GM20431 (cell line): ENCODE data around the gene EYA2.
"Not testable (repeated sequence)": the region's sequence is repeated elsewhere in the genome, so short reads cannot be mapped to it uniquely, and the experiment has no call there.

Experiments used
- in situ Hi-C: fragments of 300-500 bp; cut with MseI, MboI; formaldehyde crosslinking; loops from one replicate; pipeline ENCODE4 v1.15.0; 2020; ENCODE audit warnings: low sequenced_read_pairs; ENCODE audit not compliant: unreplicated experiment

The EYA2 gene

DNA sequence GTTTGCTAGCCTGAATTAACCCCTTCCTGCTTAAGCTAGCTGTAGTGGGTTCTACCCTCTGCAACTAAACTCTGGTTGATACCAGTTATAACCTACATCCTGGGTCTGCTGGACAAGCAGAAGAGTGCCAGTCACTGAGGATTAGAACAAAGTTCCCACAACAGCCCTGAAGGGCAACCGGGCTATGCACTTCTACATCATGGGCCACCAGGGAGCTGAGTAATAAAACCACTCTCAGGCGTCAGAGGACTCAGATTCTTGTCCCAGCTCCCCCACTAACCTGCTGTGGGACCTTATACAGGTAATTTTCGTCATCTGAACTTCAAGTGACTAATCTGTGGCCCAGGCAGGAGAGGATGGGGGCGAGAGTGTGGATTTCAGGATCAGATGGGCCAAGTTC lies 56.8 kb downstream of the EYA2 start:
- in situ Hi-C loops = no loop called here

DNA sequence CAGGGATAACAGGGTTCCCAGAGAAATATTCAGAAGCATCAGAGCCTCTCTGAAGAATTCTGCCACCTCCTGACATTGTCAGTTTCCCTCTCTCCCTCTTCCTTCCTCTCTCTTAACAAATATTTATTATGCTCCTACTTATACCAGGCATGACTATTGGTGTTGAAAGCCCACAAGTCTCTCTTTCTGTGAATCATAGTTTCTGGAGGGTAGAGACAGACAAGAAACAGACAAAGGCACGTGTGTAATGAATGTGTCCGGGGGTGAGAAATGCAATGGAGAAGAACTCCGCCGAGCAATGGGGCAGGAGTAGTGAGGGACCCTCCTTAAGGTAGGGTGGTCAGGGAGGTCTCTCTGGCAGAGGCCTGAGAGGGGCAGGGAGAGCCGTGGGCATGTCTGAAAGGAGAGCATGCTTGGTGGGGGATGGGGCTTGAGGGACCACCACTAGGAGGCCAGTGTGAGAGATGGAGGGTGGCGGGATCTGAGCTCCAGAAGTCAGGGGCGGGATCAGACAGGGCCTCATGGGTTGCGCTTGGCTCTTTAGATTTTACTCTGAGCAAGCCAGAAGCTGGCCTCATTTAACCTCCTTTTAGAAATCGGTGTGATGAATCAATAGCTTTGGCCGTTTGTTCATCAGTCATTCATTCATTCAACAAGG lies 57.3 kb downstream of the EYA2 start:
- in situ Hi-C loops = no loop called here

DNA sequence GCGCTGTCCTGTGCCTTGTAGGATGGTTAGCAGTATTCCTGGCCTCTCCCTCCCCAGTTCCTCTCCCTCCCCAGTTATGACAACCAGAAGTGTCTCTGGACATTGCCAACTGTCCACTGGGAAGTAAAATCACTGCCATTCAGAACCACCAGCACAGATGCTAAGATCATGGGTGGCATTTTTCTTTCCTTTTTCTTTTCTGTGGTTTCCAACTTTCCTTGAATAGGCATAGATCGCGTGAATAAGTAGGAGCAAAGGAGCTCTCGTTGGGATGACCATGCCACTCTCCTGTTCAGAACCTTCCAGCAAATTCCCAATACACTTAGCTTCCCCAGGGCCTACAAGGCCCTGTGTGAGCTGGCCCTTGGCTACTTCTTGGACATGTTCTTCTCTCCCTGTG lies 59.0 kb downstream of the EYA2 start:
- in situ Hi-C loops = no loop called here

DNA sequence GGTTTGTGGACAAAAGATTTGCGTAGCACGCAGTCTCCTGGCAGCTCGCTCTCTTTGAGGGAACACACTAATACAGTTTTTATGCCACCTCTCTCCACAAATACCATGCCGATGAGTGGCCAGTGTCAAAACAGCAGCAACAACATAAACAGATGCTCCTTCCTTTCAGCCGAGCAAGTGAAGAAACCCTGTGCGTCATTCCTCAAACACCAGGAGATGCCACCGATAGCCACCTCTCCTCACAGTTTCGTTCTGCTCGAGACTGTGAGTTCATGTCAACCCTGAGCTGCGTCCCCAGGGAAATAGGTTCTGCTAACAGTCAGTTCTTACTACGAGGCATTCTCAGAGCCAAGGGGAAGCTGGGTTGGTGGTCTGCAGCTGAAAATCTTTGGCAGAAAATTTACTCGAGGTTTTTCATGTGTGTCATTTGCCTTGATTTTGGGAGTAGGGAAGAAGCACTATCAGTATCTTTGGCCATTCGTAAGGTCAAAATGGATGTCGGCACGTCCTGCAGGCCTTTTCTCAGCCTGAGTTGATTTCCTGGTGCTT lies 59.9 kb downstream of the EYA2 start:
- in situ Hi-C loops = no loop called here

DNA sequence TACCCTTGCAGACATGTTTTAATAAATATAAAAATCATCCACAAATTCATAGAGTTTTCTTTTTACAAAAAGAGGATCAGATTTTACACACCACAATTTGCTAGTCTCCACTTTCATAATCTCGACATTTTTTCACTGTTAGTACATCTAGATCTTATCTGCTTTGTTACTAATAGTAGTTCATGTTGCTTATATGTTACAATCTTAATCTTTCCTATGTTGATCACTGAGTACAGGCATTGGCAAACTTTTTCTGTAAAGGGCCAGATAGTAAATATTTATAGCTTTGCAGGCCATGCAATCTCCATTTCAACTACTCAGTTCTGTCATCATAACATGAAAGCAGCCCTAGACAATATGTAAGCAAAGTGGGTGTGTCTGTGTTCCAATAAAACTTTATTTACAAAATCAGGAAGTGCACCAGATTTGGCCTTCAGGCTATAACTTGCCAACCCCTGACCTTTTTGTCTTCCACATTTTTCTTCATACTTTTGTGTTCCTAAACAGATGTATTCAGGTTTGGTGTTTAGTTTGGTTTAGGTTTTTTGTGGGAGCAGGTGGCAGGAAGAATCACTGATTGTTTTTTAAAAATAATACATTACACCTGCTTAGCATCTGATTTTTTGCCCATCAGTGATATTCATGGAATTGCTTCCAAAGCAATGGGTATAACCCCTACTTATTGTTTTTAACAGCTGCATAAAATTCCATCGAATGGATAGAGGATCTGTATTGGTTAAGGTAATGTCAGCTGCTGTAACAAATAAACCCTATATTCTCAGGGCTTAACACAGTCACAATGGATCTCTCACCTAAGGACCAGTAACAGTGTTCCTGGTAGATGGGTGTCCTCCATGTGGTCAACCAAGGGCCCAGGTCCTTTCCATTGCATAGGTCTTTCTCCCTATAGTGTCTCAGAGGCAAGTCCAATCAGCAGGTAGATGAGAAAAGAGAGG lies 61.2 kb downstream of the EYA2 start:
- in situ Hi-C loops = no loop called here

DNA sequence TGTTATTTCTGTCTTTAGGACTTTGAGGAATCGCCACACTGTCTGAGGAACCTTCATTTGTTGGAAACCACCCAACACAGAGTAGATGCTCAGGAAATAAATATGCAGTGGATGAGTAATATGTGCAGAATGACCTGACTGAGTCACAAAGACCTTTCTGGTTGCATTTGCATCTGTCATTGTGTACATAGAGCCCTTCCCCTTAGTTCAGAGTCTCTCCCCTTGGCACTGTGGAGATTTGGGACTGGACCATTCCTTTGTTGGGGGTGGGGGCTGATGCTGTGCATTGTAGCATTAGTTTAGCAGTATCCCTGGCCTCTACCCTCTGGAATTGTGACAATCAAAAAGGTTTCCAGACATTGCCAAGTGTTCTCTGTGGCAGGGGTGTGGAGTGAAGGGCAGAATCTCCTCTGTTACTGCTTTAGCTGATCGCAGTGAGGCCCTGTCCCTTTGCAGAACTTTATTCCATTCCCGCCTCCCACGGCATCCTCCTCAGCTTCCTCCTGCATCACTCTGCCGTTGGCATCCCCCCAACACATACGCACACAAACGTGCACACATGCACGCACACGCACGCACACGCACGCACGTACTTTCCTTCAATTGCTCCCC lies 64.5 kb downstream of the EYA2 start:
- in situ Hi-C loops = no loop called here

DNA sequence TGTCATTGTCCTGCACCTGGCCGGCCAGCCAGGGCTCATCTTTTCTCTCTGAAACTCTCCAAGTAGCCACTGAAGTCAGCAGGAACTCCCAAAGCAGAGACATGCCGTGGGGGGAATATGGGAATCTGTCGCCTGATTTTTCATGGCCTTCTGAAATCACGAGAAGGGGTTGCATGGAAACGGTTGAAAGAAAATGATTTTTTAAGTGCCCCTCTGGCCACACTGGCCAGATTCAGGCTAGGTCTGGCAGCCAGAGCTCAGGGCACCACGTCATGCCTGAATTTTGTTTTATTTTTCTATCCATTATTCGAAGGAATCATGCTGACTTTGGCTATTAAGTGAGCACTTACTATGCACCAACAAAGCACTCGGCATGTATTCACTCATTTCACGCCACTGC lies 65.2 kb downstream of the EYA2 start:
- in situ Hi-C loops = no loop called here

DNA sequence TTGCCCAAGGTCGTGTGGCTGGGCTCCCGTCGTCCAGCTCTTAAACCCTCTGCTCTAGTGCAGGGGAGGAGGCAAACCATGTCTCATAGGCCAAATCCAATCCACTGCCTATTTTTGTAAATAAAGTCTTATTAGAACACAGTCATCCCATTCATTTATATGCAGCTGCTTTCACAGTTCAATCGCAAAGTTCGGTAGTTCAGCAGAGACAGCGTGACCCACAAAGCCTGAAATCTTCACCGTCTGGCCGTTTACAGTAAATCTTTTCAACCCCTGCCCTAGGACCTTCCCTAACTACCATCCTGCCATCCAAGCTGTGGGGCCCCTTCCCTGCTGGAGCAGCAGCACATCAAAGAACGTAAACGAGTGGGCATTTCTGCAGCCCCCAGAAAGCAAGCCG lies 65.9 kb downstream of the EYA2 start:
- in situ Hi-C loops = no loop called here

DNA sequence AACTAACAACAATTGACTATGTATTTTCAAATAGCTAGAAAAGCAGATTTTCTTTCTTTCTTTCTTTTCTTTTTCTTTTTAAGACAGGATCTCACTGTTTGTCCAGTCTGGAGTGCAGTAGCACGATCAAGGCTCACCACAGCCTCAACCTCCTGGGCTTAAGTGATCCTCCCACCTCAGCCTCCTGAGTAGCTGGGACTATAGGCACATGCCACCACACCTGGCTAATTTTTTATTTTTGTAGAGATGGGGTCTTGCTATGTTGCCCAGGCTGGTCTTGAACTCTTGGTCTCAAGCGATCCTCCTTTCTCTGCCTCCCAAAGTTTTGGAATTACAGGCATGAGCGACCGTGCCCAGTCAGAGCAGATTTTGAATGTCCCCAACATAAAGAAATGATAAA lies 67.3 kb downstream of the EYA2 start:
- in situ Hi-C loops = not testable (repeated sequence)

DNA sequence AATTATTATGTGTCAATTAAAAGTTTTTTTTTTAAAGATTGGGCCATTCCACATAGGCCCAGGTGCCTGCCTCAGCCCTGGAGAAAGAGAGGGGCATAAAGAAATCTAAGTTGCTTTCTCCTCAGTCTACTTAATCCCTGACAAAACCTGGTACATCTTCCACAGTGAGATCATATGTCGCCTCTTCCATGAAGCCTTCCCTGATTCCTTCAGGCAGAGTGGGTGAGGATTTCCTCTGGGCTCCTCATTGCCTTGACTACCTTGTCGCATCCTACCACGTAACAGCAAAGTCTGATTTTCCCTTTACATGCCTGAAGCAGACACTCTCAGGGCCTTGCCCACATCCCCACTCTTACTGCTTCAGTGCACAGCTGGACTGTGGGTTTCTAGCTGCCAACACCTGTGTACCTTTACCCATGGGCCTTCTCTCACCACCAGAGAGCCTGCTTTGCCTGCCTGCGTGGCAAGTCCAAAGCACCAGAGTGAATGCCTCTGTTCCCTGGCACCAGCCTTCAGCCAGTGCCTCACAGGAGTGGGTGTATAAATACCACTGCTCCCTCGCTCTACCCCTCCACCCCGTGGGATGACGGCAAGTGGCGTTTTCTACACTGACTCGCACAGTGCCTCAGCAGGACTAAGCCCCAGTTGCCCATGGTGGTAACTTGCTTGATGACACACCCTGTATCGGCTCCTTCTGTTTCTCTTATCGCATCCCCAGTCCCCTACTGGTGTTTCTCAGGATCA lies 68.0 kb downstream of the EYA2 start:
- in situ Hi-C loops = no loop called here

DNA sequence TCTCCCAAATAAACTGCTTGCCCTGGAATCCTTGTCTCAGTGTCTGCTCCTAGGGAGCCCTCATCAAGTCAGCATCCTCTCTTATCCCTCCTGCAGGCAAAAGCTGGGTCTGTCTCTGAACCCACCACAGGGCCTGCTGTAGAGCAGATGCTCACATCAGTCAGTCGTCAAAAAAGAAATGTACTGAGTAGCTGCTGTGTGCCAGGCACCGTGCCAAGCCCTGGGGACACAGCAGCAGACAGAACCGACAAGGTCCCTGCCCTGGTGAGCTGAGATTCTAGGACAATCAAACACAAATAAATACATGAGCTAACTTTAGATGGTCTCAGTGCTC lies 68.5 kb downstream of the EYA2 start:
- in situ Hi-C loops = no loop called here

DNA sequence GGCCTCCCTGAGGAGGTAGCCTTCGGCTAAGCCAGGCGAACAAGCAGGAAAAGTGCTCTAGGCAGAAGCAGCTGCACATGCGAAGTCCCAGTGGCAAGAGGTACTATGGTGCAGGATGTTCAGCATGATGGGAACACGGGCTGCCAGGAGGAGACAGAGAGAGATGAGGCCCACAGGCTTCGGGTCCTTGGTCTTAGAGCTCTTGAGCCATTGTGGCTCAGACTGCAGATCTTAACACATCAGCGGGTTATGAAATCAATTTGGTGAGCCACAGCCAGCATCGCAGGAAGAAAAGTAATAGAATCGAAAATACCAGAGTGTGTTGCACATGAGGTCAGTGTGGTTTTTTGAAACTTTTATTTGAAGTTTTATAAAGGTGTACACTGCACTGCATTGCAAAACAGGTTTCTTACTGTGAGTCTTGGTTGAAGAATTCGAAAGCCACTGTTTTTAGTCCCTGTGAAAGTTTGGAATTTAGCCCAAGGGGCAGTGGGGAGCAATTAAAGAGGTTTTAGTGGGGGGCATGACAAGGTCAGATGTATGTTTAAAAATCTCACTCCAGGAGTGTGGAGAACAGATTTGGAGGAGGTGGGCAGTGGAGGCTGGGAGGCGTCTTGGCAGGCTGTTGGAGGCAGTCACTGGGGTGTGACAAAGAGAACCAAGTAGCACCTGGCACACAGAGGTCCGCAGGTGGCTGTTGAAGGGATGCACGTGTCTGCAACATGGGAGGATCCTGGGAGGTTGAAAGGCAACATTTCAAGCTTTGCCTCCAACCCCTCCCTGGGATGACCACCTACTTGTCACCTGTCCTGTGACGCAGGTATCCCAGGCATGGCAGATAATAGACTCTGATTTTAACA lies 69.3 kb downstream of the EYA2 start:
- in situ Hi-C loops = no loop called here

DNA sequence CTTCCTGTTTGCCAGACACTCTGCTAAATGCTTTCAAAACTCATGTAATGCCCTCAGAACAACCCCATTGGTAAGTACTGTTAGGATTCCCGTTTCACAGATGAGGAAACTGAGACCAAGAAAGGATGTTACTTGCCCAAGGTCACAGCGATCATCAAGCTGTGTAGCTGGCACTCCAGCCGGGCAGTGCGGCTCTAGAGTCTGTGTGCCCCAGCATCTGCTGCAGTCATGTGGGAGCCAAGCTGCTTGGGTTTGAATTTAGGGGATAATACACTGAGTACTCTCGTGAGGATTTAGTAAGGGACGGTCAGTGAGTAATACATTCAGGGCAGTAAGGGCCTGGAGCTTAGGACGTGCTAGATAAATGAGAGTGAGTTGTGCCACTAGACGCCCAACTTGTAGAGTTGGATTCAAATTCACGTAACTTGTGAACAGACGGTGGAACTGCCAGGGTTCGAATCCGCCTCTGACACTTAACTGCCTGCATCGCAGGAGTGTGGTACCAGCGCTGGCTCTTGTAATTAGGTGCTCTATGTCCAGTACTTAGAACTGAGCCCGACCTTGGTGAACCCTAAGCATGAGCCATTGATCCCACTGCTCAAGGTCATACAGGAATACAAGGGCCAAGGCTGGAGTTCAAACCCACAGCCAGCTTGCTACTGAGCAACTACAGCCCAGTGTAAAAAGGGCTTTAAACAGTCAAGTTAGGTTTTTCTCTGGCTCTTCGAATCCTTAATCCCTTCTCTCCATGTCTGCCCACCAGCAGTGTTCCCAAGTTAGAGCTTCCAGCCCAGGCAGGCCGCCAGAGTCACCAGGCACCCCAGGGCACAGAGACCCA lies 70.2 kb downstream of the EYA2 start:
- in situ Hi-C loops = no loop called here

DNA sequence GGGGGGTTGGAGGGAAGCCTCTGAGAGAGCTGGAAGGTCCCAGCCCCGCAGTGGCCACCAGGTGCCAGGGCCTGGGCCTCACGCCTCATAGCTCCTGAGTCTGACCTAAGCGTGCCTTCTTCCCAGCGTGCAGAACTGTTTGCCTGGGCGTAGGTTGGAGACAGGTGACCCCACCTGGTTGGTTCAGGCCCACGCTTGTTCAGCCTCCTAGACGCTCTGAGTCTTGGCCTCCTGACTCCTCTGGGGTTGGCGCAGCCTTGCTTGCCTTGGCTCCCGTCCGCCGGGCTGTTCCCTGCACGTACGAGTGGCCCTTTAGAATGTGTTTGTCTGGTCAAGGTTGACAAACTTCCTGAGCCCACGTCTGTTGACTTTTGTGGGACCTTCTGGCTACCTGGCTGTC lies 70.8 kb downstream of the EYA2 start:
- in situ Hi-C loops = no loop called here

DNA sequence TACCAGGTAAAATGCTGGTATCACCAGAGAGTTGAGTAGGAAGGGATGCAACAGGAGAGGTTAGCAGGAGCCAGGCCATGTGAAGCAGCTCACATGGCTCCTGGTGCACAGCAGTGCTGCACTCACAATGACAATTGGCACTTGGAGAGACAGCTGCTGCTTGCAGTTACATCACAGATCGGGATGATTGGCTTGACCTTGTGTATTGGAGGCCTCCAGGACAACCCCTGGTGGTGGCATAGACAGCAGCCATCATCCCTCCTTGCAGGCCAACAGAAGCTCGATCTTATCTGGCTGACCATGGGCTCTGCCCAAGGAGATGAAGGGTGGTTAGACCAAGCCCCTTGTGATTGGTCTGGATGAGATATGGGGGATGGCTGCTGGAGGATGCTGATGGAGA lies 73.0 kb downstream of the EYA2 start:
- in situ Hi-C loops = no loop called here

DNA sequence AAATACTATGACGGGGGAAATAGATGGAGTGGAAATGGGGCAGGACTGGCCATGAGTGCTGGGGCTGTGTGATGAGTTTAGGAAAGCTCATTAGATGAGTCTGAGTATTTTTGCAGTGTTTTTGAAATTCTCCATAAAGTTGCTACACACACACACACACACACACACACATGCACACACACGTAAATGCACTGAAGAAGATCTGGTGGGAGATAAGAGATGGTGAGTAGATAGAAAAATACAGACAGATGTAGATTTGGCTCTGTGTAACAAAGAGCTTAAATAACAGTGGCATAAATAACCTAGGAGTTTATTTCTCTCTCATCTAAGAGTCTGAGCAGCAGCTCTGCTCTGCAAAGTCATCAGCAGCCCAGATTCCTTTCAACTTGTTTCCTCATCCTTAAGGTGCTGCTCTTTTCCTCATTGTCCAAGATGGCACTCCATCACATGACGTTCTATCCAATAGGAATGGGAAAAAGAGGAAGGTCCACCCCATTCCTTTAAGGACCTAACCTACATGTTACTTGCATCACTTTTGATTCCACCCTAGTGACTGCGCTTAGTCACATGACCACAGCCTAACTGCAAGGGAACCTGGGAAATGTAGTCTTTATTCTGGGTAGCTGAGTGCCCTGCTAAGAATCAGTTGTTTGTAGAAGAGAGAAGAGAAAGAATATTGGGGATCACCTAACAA lies 76.4 kb downstream of the EYA2 start:
- in situ Hi-C loops = no loop called here

DNA sequence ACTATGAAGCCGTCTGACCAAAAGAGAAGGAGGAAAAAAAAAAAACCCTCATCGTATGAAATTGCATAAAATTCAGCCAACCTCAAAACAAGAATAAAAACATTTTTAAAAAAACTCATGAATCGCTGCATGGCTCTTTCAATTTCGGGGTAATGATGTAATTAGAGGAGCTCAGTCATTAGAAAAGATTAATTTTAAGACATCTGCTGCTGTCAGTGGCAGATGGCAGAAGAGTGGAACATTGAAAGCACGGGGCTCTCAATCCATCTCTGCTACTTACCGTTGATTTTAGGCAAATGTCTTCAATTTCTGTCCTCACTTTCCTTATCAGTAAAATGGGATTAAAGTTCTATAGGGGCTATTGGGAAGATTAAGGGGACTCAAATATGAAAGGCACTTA lies 79.1 kb downstream of the EYA2 start:
- in situ Hi-C loops = no loop called here
